ENCODE results near the gene RUNX1.

Gene RUNX1

GRCh38 chr21:35075546-35075945 is 26.4 kb upstream of the RUNX1 start:
- TF ChIP-seq POLR2A (IDR thresholded peaks at IDR 0.05; ENCODE audit: low read length) (no peak), GATA1 (IDR thresholded peaks at IDR 0.05; ENCODE audit: low read depth, low read length) (no peak)
- DNase-seq: no peak

GRCh38 chr21:35072960-35073359 is 23.9 kb upstream of the RUNX1 start:
- TF ChIP-seq GATA1 (IDR thresholded peaks at IDR 0.05; ENCODE audit: low read depth, low read length) (no peak), POLR2A (IDR thresholded peaks at IDR 0.05; ENCODE audit: low read length) (no peak)
- no peak for DNase-seq

GRCh38 chr21:35072557-35072956 is 23.5 kb upstream of the RUNX1 start:
- no peak for TF ChIP-seq POLR2A (IDR thresholded peaks at IDR 0.05; ENCODE audit: low read length)
- TF ChIP-seq GATA1 (IDR thresholded peaks at IDR 0.05; ENCODE audit: low read depth, low read length): no peak
- no peak for DNase-seq

GRCh38 chr21:35071347-35071746 is 22.2 kb upstream of the RUNX1 start:
- DNase-seq: no peak
- TF ChIP-seq POLR2A (IDR thresholded peaks at IDR 0.05; ENCODE audit: low read length): no peak
- TF ChIP-seq GATA1 (IDR thresholded peaks at IDR 0.05; ENCODE audit: low read depth, low read length): no peak

GRCh38 chr21:35070436-35070835 is 21.3 kb upstream of the RUNX1 start:
- TF ChIP-seq GATA1 (IDR thresholded peaks at IDR 0.05; ENCODE audit: low read depth, low read length) (no peak), POLR2A (IDR thresholded peaks at IDR 0.05; ENCODE audit: low read length) (no peak)
- no peak for DNase-seq

GRCh38 chr21:35066824-35067223 is 17.7 kb upstream of the RUNX1 start:
- TF ChIP-seq GATA1 (IDR thresholded peaks at IDR 0.05; ENCODE audit: low read depth, low read length): no peak

GRCh38 chr21:35063428-35064172 is 14.5 kb upstream of the RUNX1 start:
- DNase-seq: no peak
- no peak for TF ChIP-seq GATA1 (IDR thresholded peaks at IDR 0.05; ENCODE audit: low read depth, low read length)

More at GRCh38 chr21:35066824-35067223, 17.7 kb upstream of the RUNX1 start:
- no peak for DNase-seq

GRCh38 chr21:35062016-35062415 is 12.9 kb upstream of the RUNX1 start:
- no peak for DNase-seq
- TF ChIP-seq GATA1 (IDR thresholded peaks at IDR 0.05; ENCODE audit: low read depth, low read length): no peak

GRCh38 chr21:35059742-35060141 is 10.6 kb upstream of the RUNX1 start:
- no peak for TF ChIP-seq POLR2A (IDR thresholded peaks at IDR 0.05; ENCODE audit: low read length)
- no peak for TF ChIP-seq GATA1 (IDR thresholded peaks at IDR 0.05; ENCODE audit: low read depth, low read length)
- DNase-seq: no peak

- no peak for DNase-seq
- TF ChIP-seq GATA1 (IDR thresholded peaks at IDR 0.05; ENCODE audit: low read depth, low read length): no peak
Measured at GRCh38 chr21:35058058-35058457, 9.0 kb upstream of the RUNX1 start.

- no peak for DNase-seq
- TF ChIP-seq GATA1 (IDR thresholded peaks at IDR 0.05; ENCODE audit: low read depth, low read length): no peak
- no peak for TF ChIP-seq POLR2A (IDR thresholded peaks at IDR 0.05; ENCODE audit: low read length)
Measured at GRCh38 chr21:35057428-35057827, 8.3 kb upstream of the RUNX1 start.

- TF ChIP-seq POLR2A (IDR thresholded peaks at IDR 0.05; ENCODE audit: low read length): no peak
- no peak for TF ChIP-seq GATA1 (IDR thresholded peaks at IDR 0.05; ENCODE audit: low read depth, low read length)
- no peak for DNase-seq
Measured at GRCh38 chr21:35053356-35054096, 4.4 kb upstream of the RUNX1 start.

GRCh38 chr21:35052801-35053200 is 3.7 kb upstream of the RUNX1 start:
- no peak for DNase-seq
- TF ChIP-seq GATA1 (IDR thresholded peaks at IDR 0.05; ENCODE audit: low read depth, low read length) (no peak), POLR2A (IDR thresholded peaks at IDR 0.05; ENCODE audit: low read length) (no peak)

- DNase-seq: peak; percentile 91 to 92
- TF ChIP-seq GATA1 (IDR thresholded peaks at IDR 0.05; ENCODE audit: low read depth, low read length) (no peak), POLR2A (IDR thresholded peaks at IDR 0.05; ENCODE audit: low read length) (no peak)
Measured at GRCh38 chr21:35051287-35051818, 2.3 kb upstream of the RUNX1 start.

Data from erythroblast (primary cell).